K562 (cell line): Measurements from ENCODE around the gene C1orf94. TPM values are rescaled to one million over a fixed set of nuclear protein-coding genes. Genes with fewer than 3 reads are reported as not detected.

Experiments
- ATAC-seq: fragments of 200-7000 bp; cut with Tn5 transposase; 3 replicates; pipeline ENCODE4 v1.9.1; 2020; ENCODE audit warnings: moderate library complexity
- BruUV-seq: library from RNA; stranded (reverse); fragments of 400-500 nt; replicated peaks from 2 replicates; lab custom pipeline; 2021; lab: Mats Ljungman, UMichigan
- CTCF ChIA-PET: fragments of 300-600 bp; formaldehyde crosslinking; extraction: SDS; loops from one replicate; lab custom pipeline; 2021; ENCODE audit warnings: low intra/inter-chr PET ratio; lab: Yijun Ruan, JAX
- POLR2A ChIA-PET: fragments of 300-600, 350-650 bp; sonication (Branson Sonifier 250); formaldehyde crosslinking; extraction: SDS; loops from one replicate; lab custom pipeline; 2021; ENCODE audit warnings: antibody characterized with exemption, inconsistent platforms; lab: Yijun Ruan, JAX
- DNase-seq, 4 experiments: peaks; one replicate each; pipeline versions ENCODE4 v3.0.0 to v3.0.0-alpha.2; 2011 to 2018; ENCODE audit warnings: low spot score in 3 of 4, mixed read lengths in 3 of 4; ENCODE audit errors: extremely low read depth in 1 of 4
- FAIRE-seq: peaks from 2 replicates; lab custom pipeline; 2011; peaks lifted over from hg19 to GRCh38; lab: Jason Lieb, UNC
- H2AFZ ChIP-seq: 2 replicates; pipeline ENCODE4 v1.6.0; 2011; ENCODE audit warnings: low read depth, low read length, control low read depth, inconsistent platforms
- H3K27ac ChIP-seq: fragments of 200-600 bp; 3 replicates; pipeline ENCODE4 v1.8.0; 2011; ENCODE audit warnings: low read depth, mild to moderate bottlenecking, control low read depth, inconsistent platforms, low read length, moderate library complexity, mixed read lengths; ENCODE audit errors: extremely low read depth
- H3K27me3 ChIP-seq, 2 experiments: fragments of 300-600 bp in 1 of 2; 2 replicates in 1 of 2; 3 replicates in 1 of 2; pipeline versions ENCODE4 v1.6.0 to v1.8.0; 2011; ENCODE audit warnings: inconsistent platforms in 2 of 2, low read length in 2 of 2, mild to moderate bottlenecking in 1 of 2, mixed read lengths in 1 of 2, moderate library complexity in 1 of 2; ENCODE audit not compliant: control insufficient read depth in 2 of 2, insufficient read depth in 2 of 2
- H3K36me3 ChIP-seq: fragments of 300-600 bp; 3 replicates; pipeline ENCODE4 v1.8.0; 2011; ENCODE audit warnings: mild to moderate bottlenecking, low read length, inconsistent platforms; ENCODE audit not compliant: control insufficient read depth, insufficient read depth
- H3K4me1 ChIP-seq, 2 experiments: fragments of 200-600 bp in 1 of 2; replicated peaks in 1 of 2; 2 replicates in 1 of 2; 3 replicates in 1 of 2; pipeline versions ENCODE4 v1.5.1 to v1.8.0; 2011; ENCODE audit warnings: inconsistent platforms in 2 of 2, low read length in 2 of 2, mild to moderate bottlenecking in 1 of 2, mixed read lengths in 1 of 2, moderate library complexity in 1 of 2; ENCODE audit not compliant: control insufficient read depth in 2 of 2, insufficient read depth in 2 of 2
- H3K4me2 ChIP-seq: 2 replicates; pipeline ENCODE4 v1.6.1; 2011; ENCODE audit warnings: low read length, control low read depth, inconsistent platforms, mixed read lengths; ENCODE audit not compliant: insufficient read depth
- H3K4me3 ChIP-seq: fragments of 200-600 bp; sonication (generic), shearing (Covaris generic); 2 replicates; pipeline ENCODE4 v1.5.1; 2016; ENCODE audit warnings: control low read depth, inconsistent platforms
- H3K79me2 ChIP-seq: fragments of 200-600 bp; 3 replicates; pipeline ENCODE4 v1.8.0; 2011; ENCODE audit warnings: low read length, inconsistent platforms; ENCODE audit not compliant: control insufficient read depth, insufficient read depth
- H3K9ac ChIP-seq, 2 experiments: 2 replicates each; pipeline versions ENCODE4 v1.6.0 to v1.6.1; 2011; ENCODE audit warnings: low read depth in 2 of 2, low read length in 2 of 2, control low read depth in 1 of 2, inconsistent platforms in 1 of 2, mild to moderate bottlenecking in 1 of 2, mixed read lengths in 1 of 2; ENCODE audit not compliant: insufficient read depth in 1 of 2
- H3K9me1 ChIP-seq: one replicate; pipeline ENCODE4 v1.6.0; 2011; ENCODE audit warnings: inconsistent platforms, mild to moderate bottlenecking, low read length, moderate library complexity; ENCODE audit not compliant: control insufficient read depth, insufficient read depth
- H3K9me3 ChIP-seq: replicated peaks from 2 replicates; pipeline ENCODE4 v1.5.1; 2011; ENCODE audit warnings: low read depth, low read length, inconsistent platforms; ENCODE audit not compliant: control insufficient read depth, insufficient read depth
- H4K20me1 ChIP-seq: replicated peaks from 2 replicates; pipeline ENCODE4 v1.6.1; 2011; ENCODE audit warnings: low read length, inconsistent platforms, mixed read lengths; ENCODE audit not compliant: control insufficient read depth, insufficient read depth
- ELK3 ChIP-seq: fragments of 450-650 bp; formaldehyde crosslinking; IDR thresholded peaks from 2 replicates; pipeline ENCODE4 v1.4.0; 2020; ENCODE audit warnings: mild to moderate bottlenecking
- GATAD2A ChIP-seq: fragments of 450-650 bp; IDR thresholded peaks from 2 replicates; pipeline ENCODE4 v1.6.1; 2017
- GTF3C2 ChIP-seq: IDR thresholded peaks from 3 replicates; pipeline ENCODE4 v1.6.1; 2011; ENCODE audit warnings: borderline replicate concordance, mild to moderate bottlenecking, moderate library complexity; ENCODE audit not compliant: insufficient read length; ENCODE audit errors: extremely low read depth
- HOXB6 ChIP-seq: fragments of 250-450 bp; sonication (Bioruptor Pico); IDR thresholded peaks from 2 replicates; pipeline ENCODE4 v1.5.1; 2022; ENCODE audit warnings: mild to moderate bottlenecking, borderline replicate concordance
- JUND ChIP-seq, 2 experiments: IDR thresholded peaks; 2 replicates in 1 of 2; 3 replicates in 1 of 2; pipeline ENCODE4 v1.6.1; 2011; ENCODE audit warnings: borderline replicate concordance in 2 of 2, low read depth in 2 of 2, low read length in 2 of 2, improper control_type of control experiment in 1 of 2, missing biosample characterization in 1 of 2, missing genetic modification characterization in 1 of 2, missing genetic modification reagents in 1 of 2
- LARP7 ChIP-seq: fragments of 450-650 bp; IDR thresholded peaks from 2 replicates; pipeline ENCODE4 v1.6.1; 2016
- NONO ChIP-seq, 2 experiments: fragments of 200-400 bp in 1 of 2; fragments of 450-650 bp in 1 of 2; formaldehyde crosslinking in 1 of 2; IDR thresholded peaks; 2 replicates each; pipeline ENCODE4 v1.6.1; 2017; ENCODE audit warnings: low read depth in 2 of 2, mild to moderate bottlenecking in 2 of 2, moderate library complexity in 2 of 2, low read length in 1 of 2
- SAFB ChIP-seq: fragments of 200-400 bp; formaldehyde crosslinking; IDR thresholded peaks from 2 replicates; pipeline ENCODE4 v1.6.1; 2017; ENCODE audit warnings: low read depth, low read length, borderline replicate concordance
- SMARCA5 ChIP-seq: fragments of 450-650 bp; IDR thresholded peaks from 2 replicates; pipeline ENCODE4 v1.6.1; 2016
- SRF ChIP-seq, 2 experiments: fragments of 250-450, 450-650 bp in 1 of 2; sonication (Bioruptor Pico) in 1 of 2; sonication (generic) in 1 of 2; formaldehyde crosslinking; IDR thresholded peaks; 2 replicates each; pipeline versions ENCODE4 v1.5.0 to v1.5.1; 2020 to 2022; ENCODE audit warnings: mild to moderate bottlenecking in 1 of 2, missing genetic modification reagents in 1 of 2
- TRIM28 ChIP-seq: fragments of 450-650 bp; IDR thresholded peaks from 2 replicates; pipeline ENCODE4 v1.6.1; 2017
- ZNF79 ChIP-seq: fragments of 250-450 bp; sonication (Bioruptor Pico); IDR thresholded peaks from 2 replicates; pipeline ENCODE4 v1.4.0; 2020; ENCODE audit warnings: low read depth, mild to moderate bottlenecking, moderate library complexity
- ZNF830 ChIP-seq: fragments of 250-450 bp; sonication (Bioruptor Pico); IDR thresholded peaks from 2 replicates; pipeline ENCODE4 v1.5.0; 2021; ENCODE audit warnings: mild to moderate bottlenecking
- WGBS: fragments of 100-300 bp; shearing (Covaris generic); methylation state at CpG from one replicate; pipeline ENCODE4 v1.1.6; 2016; ENCODE audit warnings: low coverage, mixed read lengths; ENCODE audit not compliant: insufficient coverage; ENCODE audit errors: missing lambda C conversion rate; 5-methylcytosine and 5-hydroxymethylcytosine counted together
- in situ Hi-C: fragments of 300-500 bp; cut with MboI; formaldehyde crosslinking; loops from 4 replicates; pipeline ENCODE4 v1.15.0; 2018; ENCODE audit warnings: inconsistent platforms, mixed read lengths
- intact Hi-C: fragments of 100-400 bp; cut with micrococcal nuclease; formaldehyde crosslinking; loops from 2 replicates; pipeline ENCODE4 v1.14.2; 2022
- polyA plus RNA-seq, 8 experiments: library from polyadenylated mRNA; depleted of rRNA in 4 of 8; stranded (reverse) in 5 of 8; unstranded in 3 of 8; fragments of >200 nt; fragmentation: Nextera tagmentation in 2 of 8; fragmentation: Illumina TruSeq in 1 of 8; extraction: Ambion mirVana in 2 of 8; extraction: Trizol in 1 of 8; gene quantifications; 2 replicates each; pipeline versions ENCODE4 v1.2.1 to v1.2.3, GENCODE V29; 2011 to 2014; ENCODE audit warnings: inconsistent platforms in 1 of 8, missing spikeins in 1 of 8
- total RNA-seq, 7 experiments: library from RNA; depleted of rRNA in 6 of 7; stranded (reverse); fragments of >200 nt in 6 of 7; fragmentation: Illumina TruSeq in 2 of 7; extraction: Trizol in 2 of 7; gene quantifications; 2 replicates each; pipeline versions ENCODE4 v1.2.1 to v1.2.3, GENCODE V29; 2011 to 2021; ENCODE audit warnings: low replicate concordance in 1 of 7

C1orf94 gene
- total and polyA plus RNA-seq, 9 of the 15 experiments (the other 6 are each of a cell fraction or from before 2014, with no cell fraction given): not detected

GRCh38 chr1:34262921-34263320 is 86.2 kb downstream of the C1orf94 start:
- BruUV-seq: no TSS peak
- ChIA-PET POLR2A (interaction anchor here (1.1 kb wide), 1 partner anchor 176 kb away, joined by 5 read pairs; no protein-coding TSS in a partner anchor), CTCF (no interaction called here)
- H3K4me1 ChIP-seq: no peaks in the 10 kb centered on the region
- no peak overlapping the region for H3K9ac ChIP-seq
- no peaks in the 10 kb centered on the region for H4K20me1 ChIP-seq
- H3K4me2 ChIP-seq: no peak overlapping the region
- intact Hi-C loops (no loop called here), in situ Hi-C loops (no loop called here)
- H3K36me3 ChIP-seq: no peaks in the 10 kb centered on the region
- TF ChIP-seq ZNF830: no peak
- TF ChIP-seq NONO (IDR thresholded peaks at IDR 0.05; ENCODE audit: low read depth in 2 of 2, low read length in 1 of 2): no peak
- no peak for TF ChIP-seq JUND (IDR thresholded peaks at IDR 0.05; ENCODE audit: borderline replicate concordance, low read depth, low read length)
- no peak for TF ChIP-seq JUND (tag; IDR thresholded peaks at IDR 0.05; ENCODE audit: borderline replicate concordance, low read depth, low read length)
- TF ChIP-seq SRF (CRISPR knock-in tag; IDR thresholded peaks at IDR 0.05): no peak
- TF ChIP-seq HOXB6: no peak
- no peak for TF ChIP-seq GTF3C2
- no peak for TF ChIP-seq SMARCA5
- TF ChIP-seq LARP7: no peak
- TF ChIP-seq ZNF79: no peak
- TF ChIP-seq GATAD2A: no peak
- no peak for TF ChIP-seq TRIM28
- no peak for TF ChIP-seq SAFB
- TF ChIP-seq ELK3 (CRISPR knock-in tag): no peak
- no peak overlapping the region for H2AFZ ChIP-seq
- no peak overlapping the region for H3K4me3 ChIP-seq
- peaks cover 0 to 15% of the 10 kb centered on the region in 2 experiments; a peak in 2 of 5 replicates for H3K27me3 ChIP-seq
- ATAC-seq: no peak
- no peak for FAIRE-seq
- no peaks in the 10 kb centered on the region for H3K9me3 ChIP-seq
- 0% methylated on average over 7 of the region's 7 CpGs for WGBS
- no peaks in the 10 kb centered on the region for H3K9me1 ChIP-seq
- no peak overlapping the region for H3K27ac ChIP-seq
- no peaks in the 10 kb centered on the region for H3K79me2 ChIP-seq
- DNase-seq: no peak
